Psoas muscle (tissue), 8 donors: ENCODE measurements around the gene INHA. TPM values are rescaled to one million over a fixed set of nuclear protein-coding genes. Genes with fewer than 3 reads are reported as not detected.

ENCODE experiments used
- ATAC-seq, 4 donors: fragments of 200-7000 bp; cut with Tn5 transposase; one replicate each; pipeline ENCODE4 v1.9.1; 2020; ENCODE audit warnings: moderate library complexity in 3 of 4, mild to moderate bottlenecking in 2 of 4
- DNase-seq, 2 donors: peaks; one replicate each; pipeline ENCODE4 v3.0.0-alpha.2; 2020
- H3K27ac ChIP-seq: fragments of 200-600 bp; one replicate; pipeline ENCODE4 v1.8.0; 2022
- H3K27me3 ChIP-seq, 3 donors: fragments of 200-600 bp in 1 of 3; one replicate each; pipeline versions ENCODE4 v1.6.1 to v1.8.0; 2013 to 2022; ENCODE audit warnings: low read length in 2 of 3, mild to moderate bottlenecking in 2 of 3, moderate library complexity in 1 of 3; ENCODE audit not compliant: insufficient read depth in 3 of 3
- H3K36me3 ChIP-seq, 2 donors: fragments of 200-600 bp in 1 of 2; one replicate each; pipeline versions ENCODE4 v1.6.1 to v1.8.0; 2013 to 2022; ENCODE audit warnings: low read depth in 1 of 2, mild to moderate bottlenecking in 1 of 2, moderate library complexity in 1 of 2; ENCODE audit not compliant: insufficient read depth in 1 of 2
- H3K4me1 ChIP-seq: fragments of 200-600 bp; one replicate; pipeline ENCODE4 v1.8.0; 2022
- H3K4me3 ChIP-seq: fragments of 200-600 bp; one replicate; pipeline ENCODE4 v1.8.0; 2022; ENCODE audit warnings: mild to moderate bottlenecking
- H3K9me3 ChIP-seq: fragments of 200-600 bp; one replicate; pipeline ENCODE4 v1.8.0; 2022
- CTCF ChIP-seq: fragments of 200-600 bp; IDR thresholded peaks from one replicate; pipeline ENCODE4 v1.8.0; 2022; ENCODE audit warnings: antibody characterized with exemption
- WGBS, 3 donors: extraction: QIAGEN DNeasy Blood & Tissue Kit; methylation state at CpG; one replicate each; pipeline versions ENCODE4 v1.1.6 to v1.1.7; 2013; 5-methylcytosine and 5-hydroxymethylcytosine counted together
- intact Hi-C, 2 donors: fragments of 100-400 bp; cut with DNase I; formaldehyde crosslinking; loops; one replicate each; pipeline versions ENCODE4 v1.11.0 to v1.14.2; 2022
- polyA plus RNA-seq, 3 donors: library from polyadenylated mRNA; stranded (reverse); fragments of 200-250 nt; gene quantifications; one replicate each; pipeline ENCODE4 v1.2.3, GENCODE V29; 2013
- total RNA-seq, 4 donors: library from RNA; stranded (reverse); fragmentation: NEBNext Ultra II Directional in 2 of 4; extraction: Animal tissue kit (Norgen Biotek cat#: 25700) in 2 of 4; gene quantifications; one replicate each; pipeline versions ENCODE4 v1.2.1 to v1.2.4, GENCODE V29; 2021 to 2023
- donor health status: healthy with polysubstance abuse.
- donor health status: DM: no; HTN: no; CAD: no; lungs with moderate emphysema.
- donor health status: Bipolar disorder and iron deficiency.
- donor health status: healthy.
- donor health status: DM: yes; HTN: yes; CAD: no.
- donor health status: DM: no; HTN: no; CAD: no.
- donor health status: DM: no; HTN: no; CAD: no.
- donor health status: DM: yes; HTN: yes; CAD: no.

The INHA gene
- total and polyA plus RNA-seq, 7 donors = 0.10 to 1.2 (median 0.23) TPM; not detected in 2

GRCh38 chr2:219596954-219597551, 24.9 kb downstream of the INHA start:
- no peak for DNase-seq
- Histone ChIP-seq H3K9me3 (no peaks in the 10 kb centered on the region), H3K27ac (peak overlapping the region; percentile 94), H3K27me3 (no peaks in the 10 kb centered on the region), H3K36me3 (peaks cover 0 to 11% of the 10 kb centered on the region in 2 donors), H3K4me3 (peak overlapping the region; percentile 82), H3K4me1 (no peaks in the 10 kb centered on the region)
- TF ChIP-seq CTCF = no peak
- 6 to 8% (median 8%) methylated on average over 19 of the region's 19 CpGs for WGBS, 3 donors
- peak in 2 of 4 donors; percentile 2 to 20 for ATAC-seq
- intact Hi-C loops = loop anchor here in 1 of 2 donors (1.0 kb wide), 1 partner anchor 45 kb away; no protein-coding TSS in a partner anchor

- WGBS, 3 donors = 0 to 1% (median 0%) methylated on average over 57 of the region's 57 CpGs
- ATAC-seq (peak; percentile 98 to 99 (median 98)), DNase-seq (peak; percentile 97 to 98)
- peaks cover 0 to 18% of the 10 kb centered on the region in 2 donors for H3K36me3 ChIP-seq
- TF ChIP-seq CTCF = no peak
- peak within 1 kb of the TSS; percentile 82 for H3K4me3 ChIP-seq
- intact Hi-C loops = loop anchor here in 1 of 2 donors (1.0 kb wide), 1 partner anchor 45 kb away; no protein-coding TSS in a partner anchor
- H3K27me3 ChIP-seq = no peaks in the 10 kb centered on the region
- no peaks in the 10 kb centered on the region for H3K4me1 ChIP-seq
- H3K9me3 ChIP-seq = no peaks in the 10 kb centered on the region
- H3K27ac ChIP-seq = peak within 1 kb of the TSS; percentile 94
These were observed 25.6 kb downstream of the INHA start, which contains the start of gene STK11IP for GRCh38 chr2:219597552-219598307. TSS of gene STK11IP (plus strand) at chr2:219597857. CDS start at chr2:219598120, 263 bp downstream.

- Histone ChIP-seq H3K9me3 (no peaks in the 10 kb centered on the region), H3K27me3 (no peaks in the 10 kb centered on the region), H3K27ac (peak overlapping the region; percentile 94), H3K4me3 (peak overlapping the region; percentile 82), H3K36me3 (peaks cover 0 to 23% of the 10 kb centered on the region in 2 donors), H3K4me1 (no peaks in the 10 kb centered on the region)
- intact Hi-C loops = no loop called here
- no peak for ATAC-seq
- WGBS, 3 donors = 21 to 24% (median 23%) methylated on average over 9 of the region's 9 CpGs
- no peak for DNase-seq
- no peak for TF ChIP-seq CTCF
These were observed 26.4 kb downstream of the INHA start for GRCh38 chr2:219598308-219599078.

GRCh38 chr2:219603771-219604170, 31.7 kb downstream of the INHA start:
- no peak overlapping the region for H3K27ac ChIP-seq

More at GRCh38 chr2:219603771-219604170, 31.7 kb downstream of the INHA start:
- no peak for TF ChIP-seq CTCF
- peaks cover 0 to 76% of the 10 kb centered on the region in 2 donors for H3K36me3 ChIP-seq
- intact Hi-C loops = loop anchor here in 1 of 2 donors (5.0 kb wide), 1 partner anchor 34 kb away; no protein-coding TSS in a partner anchor
- no peaks in the 10 kb centered on the region for H3K27me3 ChIP-seq
- no peaks in the 10 kb centered on the region for H3K9me3 ChIP-seq
- no peaks in the 10 kb centered on the region for H3K4me1 ChIP-seq
- no peak overlapping the region for H3K4me3 ChIP-seq
- WGBS, 3 donors = 89 to 95% (median 93%) methylated on average over 5 of the region's 5 CpGs
- no peak for ATAC-seq
- DNase-seq = no peak
